GM19043 (cell line): ENCODE measurements around the gene TMPO.
"Not testable (repeated sequence)": the region's sequence is repeated elsewhere in the genome, so short reads cannot be mapped to it uniquely, and the experiment has no call there.

Experiments
- ATAC-seq: cut with Tn5 transposase; IDR thresholded peaks from one replicate; pipeline ENCODE4 v1.9.1; 2021; ENCODE audit warnings: low read depth; ENCODE audit not compliant: unreplicated experiment

TMPO gene, protein sequence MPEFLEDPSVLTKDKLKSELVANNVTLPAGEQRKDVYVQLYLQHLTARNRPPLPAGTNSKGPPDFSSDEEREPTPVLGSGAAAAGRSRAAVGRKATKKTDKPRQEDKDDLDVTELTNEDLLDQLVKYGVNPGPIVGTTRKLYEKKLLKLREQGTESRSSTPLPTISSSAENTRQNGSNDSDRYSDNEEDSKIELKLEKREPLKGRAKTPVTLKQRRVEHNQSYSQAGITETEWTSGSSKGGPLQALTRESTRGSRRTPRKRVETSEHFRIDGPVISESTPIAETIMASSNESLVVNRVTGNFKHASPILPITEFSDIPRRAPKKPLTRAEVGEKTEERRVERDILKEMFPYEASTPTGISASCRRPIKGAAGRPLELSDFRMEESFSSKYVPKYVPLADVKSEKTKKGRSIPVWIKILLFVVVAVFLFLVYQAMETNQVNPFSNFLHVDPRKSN

GRCh38 chr12:98515287-98516110 is at the start of gene TMPO:
Gene TMPO (plus strand): TSS chr12:98515590. CDS start chr12:98515868, 278 bp downstream.
- peak; percentile 74 for ATAC-seq

- no peak for ATAC-seq
Observed at GRCh38 chr12:98465950-98466602, 49.3 kb upstream of the TMPO start.

GRCh38 chr12:98466640-98467400 is 48.6 kb upstream of the TMPO start:
- ATAC-seq: no peak

DNA sequence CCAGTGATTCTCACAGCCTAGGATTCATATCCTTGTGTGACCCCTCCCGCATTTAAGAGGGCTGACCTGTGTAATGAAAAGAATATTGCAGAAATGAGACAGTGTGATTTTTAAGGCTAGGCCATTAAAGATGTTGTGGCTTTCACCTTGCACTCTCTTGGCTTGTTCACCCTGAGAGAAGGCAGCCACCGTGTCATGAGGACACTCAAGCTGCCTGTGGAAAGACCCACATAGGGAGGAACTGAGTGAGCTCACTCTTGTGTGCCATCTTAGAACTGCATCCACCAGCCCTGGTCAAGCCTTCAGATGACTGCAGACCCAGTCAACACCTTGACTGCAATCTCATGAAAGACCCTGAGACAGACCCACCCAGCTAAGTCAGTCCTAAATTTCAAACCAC is 46.3 kb upstream of the TMPO start:
- ATAC-seq: no peak

GRCh38 chr12:98470469-98471082 is 44.8 kb upstream of the TMPO start:
- ATAC-seq: no peak

DNA sequence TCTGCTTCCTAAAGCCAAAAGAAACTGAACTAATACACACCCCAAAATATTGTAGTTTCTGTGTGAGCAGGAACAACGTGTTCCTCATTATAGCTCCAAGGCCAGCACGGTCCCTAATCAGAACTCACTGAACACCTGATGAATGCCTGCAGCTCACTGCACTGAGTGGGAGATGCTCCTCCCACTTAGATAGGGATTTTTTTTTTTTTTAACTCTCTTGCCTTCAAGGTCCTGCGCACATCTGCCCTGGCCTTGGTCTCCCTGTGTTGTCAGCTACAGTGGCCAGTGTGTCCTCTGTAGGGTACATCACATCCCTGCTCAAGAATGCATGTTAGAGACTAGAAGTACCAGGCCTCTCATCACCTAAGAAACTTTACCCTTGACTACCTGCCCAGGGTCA is 44.3 kb upstream of the TMPO start:
- ATAC-seq: no peak

- no peak for ATAC-seq
Observed at GRCh38 chr12:98475565-98475908, 39.9 kb upstream of the TMPO start.

GRCh38 chr12:98478606-98479005 is 36.8 kb upstream of the TMPO start:
- no peak for ATAC-seq

GRCh38 chr12:98483621-98484503 is 31.5 kb upstream of the TMPO start:
- ATAC-seq: no peak

DNA sequence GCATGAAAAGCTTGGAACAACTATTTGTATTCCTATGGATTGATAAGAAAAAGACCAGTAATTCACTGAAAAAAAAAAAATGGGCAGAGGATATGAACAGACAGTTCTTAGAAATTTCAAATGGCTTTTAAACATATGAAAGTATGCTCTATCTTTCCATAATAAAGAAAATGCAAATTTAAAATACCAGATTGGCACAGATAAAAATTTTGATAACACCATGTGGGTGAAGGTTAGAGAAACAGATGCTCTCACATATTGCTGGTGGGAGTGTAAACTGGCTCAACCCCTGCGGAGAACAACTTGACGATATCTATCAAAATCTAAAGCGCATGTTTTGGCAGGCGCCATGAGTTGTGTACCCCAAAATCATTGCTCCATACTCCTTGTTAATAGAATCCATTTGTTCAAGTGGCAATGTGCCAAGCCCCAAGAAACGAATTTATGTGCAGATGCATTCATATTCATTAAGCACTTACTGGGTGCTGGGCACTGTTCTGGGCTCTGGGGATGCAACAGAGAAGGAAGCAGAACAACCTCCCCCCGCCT is 29.5 kb upstream of the TMPO start:
- ATAC-seq: no peak

GRCh38 chr12:98488416-98488815 is 27.0 kb upstream of the TMPO start:
- ATAC-seq: not testable (repeated sequence)

- no peak for ATAC-seq
Observed at GRCh38 chr12:98489176-98489575, 26.2 kb upstream of the TMPO start.

DNA sequence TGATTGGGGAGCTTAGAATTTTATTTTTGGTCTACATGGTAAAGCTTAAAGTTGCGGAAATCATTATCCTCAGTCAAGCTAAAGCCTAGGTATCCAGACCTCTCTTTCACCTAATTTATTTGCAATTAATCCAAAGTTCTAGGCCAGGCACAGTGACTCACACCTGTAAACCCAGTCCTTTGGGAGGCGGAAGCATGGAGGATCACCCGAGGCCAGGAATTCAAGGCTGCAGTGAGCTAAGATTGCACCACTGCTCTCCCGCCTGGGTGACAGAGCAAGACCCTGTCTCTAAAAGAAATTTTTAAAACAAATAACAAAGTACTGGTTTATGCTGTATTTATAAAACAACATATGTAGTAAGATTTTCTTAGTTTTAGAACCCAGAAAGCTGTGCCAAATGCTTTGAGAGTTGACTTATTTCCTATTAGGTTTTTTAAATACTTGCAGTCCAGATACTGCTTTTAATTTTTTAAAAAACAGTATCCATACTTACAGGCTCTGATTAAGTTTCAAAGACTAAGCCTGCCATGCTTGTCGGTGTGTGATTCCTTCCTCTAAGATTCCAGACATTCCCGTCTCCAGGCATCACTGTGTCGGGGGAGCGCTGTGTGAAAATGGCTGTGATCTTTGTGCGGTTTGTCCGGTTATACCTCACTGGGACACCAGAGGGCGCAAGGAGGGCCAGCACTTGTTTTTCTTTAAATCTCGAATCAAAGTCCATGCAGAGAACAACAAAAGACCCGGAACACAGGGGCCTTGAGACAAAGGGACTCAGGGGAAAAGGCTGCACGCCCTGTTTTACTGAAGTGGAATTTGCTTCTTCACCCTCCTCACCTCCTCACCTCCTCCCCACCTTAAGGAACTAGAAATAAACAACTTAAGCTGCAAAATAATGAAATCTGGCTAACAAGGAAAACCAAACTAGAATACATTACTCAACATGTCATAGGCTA is 24.6 kb upstream of the TMPO start:
- peak; percentile 92 for ATAC-seq

- no peak for ATAC-seq
Observed at GRCh38 chr12:98492580-98493140, 22.7 kb upstream of the TMPO start.

GRCh38 chr12:98501266-98501629 is 14.1 kb upstream of the TMPO start:
- not testable (repeated sequence) for ATAC-seq

DNA sequence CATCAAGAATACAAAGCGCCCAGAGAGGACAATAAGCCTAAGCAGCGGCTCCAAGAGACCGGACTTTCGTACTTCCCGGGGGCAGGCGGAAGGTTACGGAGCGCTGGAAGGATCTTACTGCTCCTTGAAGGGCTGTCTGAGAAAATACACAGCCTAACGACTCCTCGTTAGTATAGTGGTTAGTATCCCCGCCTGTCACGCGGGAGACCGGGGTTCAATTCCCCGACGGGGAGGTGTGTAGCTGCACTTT is 12.1 kb upstream of the TMPO start:
- ATAC-seq: peak; percentile 54

GRCh38 chr12:98503592-98504367 is 11.6 kb upstream of the TMPO start:
- ATAC-seq: peak; percentile 70
